Neural crest cell (in vitro differentiated cells): ENCODE data around the gene VEGFB. TPM values are rescaled to one million over a fixed set of nuclear protein-coding genes. Genes with fewer than 3 reads are reported as not detected.

Experiments used
- DNase-seq: peaks from one replicate; pipeline ENCODE4 v3.0.0; 2021; ENCODE audit warnings: low read depth, mixed read lengths, low spot score
- H3K27ac Mint-ChIP-seq: one replicate; pipeline ENCODE4 v1.8.0; 2021; ENCODE audit warnings: mild to moderate bottlenecking, mixed read lengths; ENCODE audit not compliant: unreplicated experiment
- H3K27me3 Mint-ChIP-seq: 2 replicates; pipeline ENCODE4 v1.8.0; 2021; ENCODE audit warnings: low read depth, mild to moderate bottlenecking, mixed read lengths
- H3K36me3 Mint-ChIP-seq: 2 replicates; pipeline ENCODE4 v1.8.0; 2021; ENCODE audit warnings: low read depth, mild to moderate bottlenecking, mixed read lengths
- H3K4me1 Mint-ChIP-seq: 2 replicates; pipeline ENCODE4 v1.8.0; 2021; ENCODE audit warnings: mixed read lengths
- H3K4me3 Mint-ChIP-seq: one replicate; pipeline ENCODE4 v1.8.0; 2021; ENCODE audit warnings: mild to moderate bottlenecking, mixed read lengths
- H3K9me3 Mint-ChIP-seq: 2 replicates; pipeline ENCODE4 v1.8.0; 2021; ENCODE audit warnings: mixed read lengths
- total RNA-seq: library from RNA; stranded (reverse); gene quantifications from 2 replicates; pipeline ENCODE4 v1.2.1, GENCODE V29; 2021
- TF ChIP-seq, protein P1 (sequence below): fragments of 200-600 bp; sonication (generic); conservative IDR thresholded peaks from 2 replicates; pipeline ENCODE4 v1.5.0; 2021; ENCODE audit warnings: antibody characterized with exemption, mild to moderate bottlenecking

The VEGFB gene
- total RNA-seq, 1 donor from 2014 or later, result 62.7 TPM

DNA sequence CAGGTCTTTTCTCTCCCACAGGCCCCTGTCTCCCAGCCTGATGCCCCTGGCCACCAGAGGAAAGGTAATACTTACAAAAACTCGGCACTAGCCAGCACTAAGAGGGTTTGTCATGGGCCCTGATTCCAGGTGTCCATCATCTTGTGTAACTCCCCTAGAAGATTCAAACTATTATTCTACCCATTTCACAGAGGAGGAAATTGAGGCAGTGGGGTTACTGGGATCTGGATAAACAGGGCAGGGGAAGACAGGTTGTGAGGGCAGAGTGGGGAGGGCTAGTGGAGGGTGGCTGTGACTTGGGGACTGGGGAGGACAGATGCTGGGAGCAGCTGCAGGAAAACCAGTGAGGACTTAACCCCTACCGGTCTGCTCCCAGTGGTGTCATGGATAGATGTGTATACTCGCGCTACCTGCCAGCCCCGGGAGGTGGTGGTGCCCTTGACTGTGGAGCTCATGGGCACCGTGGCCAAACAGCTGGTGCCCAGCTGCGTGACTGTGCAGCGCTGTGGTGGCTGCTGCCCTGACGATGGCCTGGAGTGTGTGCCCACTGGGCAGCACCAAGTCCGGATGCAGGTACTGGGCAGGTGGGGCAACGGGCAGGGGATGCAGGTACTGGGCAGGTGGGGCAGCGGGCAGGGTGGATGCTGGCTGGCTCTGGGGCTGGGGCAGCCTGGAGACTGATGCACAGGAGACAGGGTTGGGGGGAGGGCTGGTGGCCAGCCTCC, 1.2 kb downstream of the VEGFB start:
- H3K4me3 Mint-ChIP-seq, result peak overlapping the region; percentile 86
- TF ChIP-seq, protein P1, sequence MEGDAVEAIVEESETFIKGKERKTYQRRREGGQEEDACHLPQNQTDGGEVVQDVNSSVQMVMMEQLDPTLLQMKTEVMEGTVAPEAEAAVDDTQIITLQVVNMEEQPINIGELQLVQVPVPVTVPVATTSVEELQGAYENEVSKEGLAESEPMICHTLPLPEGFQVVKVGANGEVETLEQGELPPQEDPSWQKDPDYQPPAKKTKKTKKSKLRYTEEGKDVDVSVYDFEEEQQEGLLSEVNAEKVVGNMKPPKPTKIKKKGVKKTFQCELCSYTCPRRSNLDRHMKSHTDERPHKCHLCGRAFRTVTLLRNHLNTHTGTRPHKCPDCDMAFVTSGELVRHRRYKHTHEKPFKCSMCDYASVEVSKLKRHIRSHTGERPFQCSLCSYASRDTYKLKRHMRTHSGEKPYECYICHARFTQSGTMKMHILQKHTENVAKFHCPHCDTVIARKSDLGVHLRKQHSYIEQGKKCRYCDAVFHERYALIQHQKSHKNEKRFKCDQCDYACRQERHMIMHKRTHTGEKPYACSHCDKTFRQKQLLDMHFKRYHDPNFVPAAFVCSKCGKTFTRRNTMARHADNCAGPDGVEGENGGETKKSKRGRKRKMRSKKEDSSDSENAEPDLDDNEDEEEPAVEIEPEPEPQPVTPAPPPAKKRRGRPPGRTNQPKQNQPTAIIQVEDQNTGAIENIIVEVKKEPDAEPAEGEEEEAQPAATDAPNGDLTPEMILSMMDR, result no peak
- no peaks in the 10 kb centered on the region for H3K27me3 Mint-ChIP-seq
- H3K36me3 Mint-ChIP-seq, result peaks cover 3% of the 10 kb centered on the region
- no peak for DNase-seq
- no peaks in the 10 kb centered on the region for H3K9me3 Mint-ChIP-seq
- peaks cover 22% of the 10 kb centered on the region for H3K4me1 Mint-ChIP-seq
- no peak overlapping the region for H3K27ac Mint-ChIP-seq

DNA sequence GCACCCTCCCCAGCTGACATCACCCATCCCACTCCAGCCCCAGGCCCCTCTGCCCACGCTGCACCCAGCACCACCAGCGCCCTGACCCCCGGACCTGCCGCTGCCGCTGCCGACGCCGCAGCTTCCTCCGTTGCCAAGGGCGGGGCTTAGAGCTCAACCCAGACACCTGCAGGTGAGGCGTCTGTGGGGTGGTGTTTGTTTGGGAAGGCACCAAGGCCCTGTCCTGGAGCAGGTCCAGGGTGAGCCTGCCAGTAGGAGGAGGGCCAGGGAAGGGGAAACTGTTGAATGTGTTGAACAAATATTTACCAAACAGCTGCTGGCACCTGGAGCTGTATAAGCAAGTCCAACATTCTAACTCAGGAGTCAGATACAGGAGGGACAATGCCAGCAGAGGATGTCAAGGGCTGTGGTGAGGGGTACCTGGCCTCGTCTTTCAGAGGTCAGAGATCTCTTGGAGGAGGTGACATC, 3.1 kb downstream of the VEGFB start:
- peak overlapping the region; percentile 86 for H3K4me3 Mint-ChIP-seq
- TF ChIP-seq, protein P1, result no peak
- peaks cover 3% of the 10 kb centered on the region for H3K36me3 Mint-ChIP-seq
- peaks cover 2% of the 10 kb centered on the region for H3K27me3 Mint-ChIP-seq
- no peak overlapping the region for H3K27ac Mint-ChIP-seq
- no peaks in the 10 kb centered on the region for H3K9me3 Mint-ChIP-seq
- DNase-seq, result no peak
- peaks cover 20% of the 10 kb centered on the region for H3K4me1 Mint-ChIP-seq

- no peak for DNase-seq
- peak overlapping the region; percentile 86 for H3K4me3 Mint-ChIP-seq
- peaks cover 20% of the 10 kb centered on the region for H3K4me1 Mint-ChIP-seq
- TF ChIP-seq, protein P1, result no peak
- H3K27me3 Mint-ChIP-seq, result peaks cover 2% of the 10 kb centered on the region
- no peaks in the 10 kb centered on the region for H3K9me3 Mint-ChIP-seq
- H3K27ac Mint-ChIP-seq, result no peak overlapping the region
- peaks cover 3% of the 10 kb centered on the region for H3K36me3 Mint-ChIP-seq
Measured at GRCh38 chr11:64238076-64238475, 3.7 kb downstream of the VEGFB start.

- peaks cover 2% of the 10 kb centered on the region for H3K27me3 Mint-ChIP-seq
Measured at GRCh38 chr11:64238999-64239398, 4.6 kb downstream of the VEGFB start.

DNA sequence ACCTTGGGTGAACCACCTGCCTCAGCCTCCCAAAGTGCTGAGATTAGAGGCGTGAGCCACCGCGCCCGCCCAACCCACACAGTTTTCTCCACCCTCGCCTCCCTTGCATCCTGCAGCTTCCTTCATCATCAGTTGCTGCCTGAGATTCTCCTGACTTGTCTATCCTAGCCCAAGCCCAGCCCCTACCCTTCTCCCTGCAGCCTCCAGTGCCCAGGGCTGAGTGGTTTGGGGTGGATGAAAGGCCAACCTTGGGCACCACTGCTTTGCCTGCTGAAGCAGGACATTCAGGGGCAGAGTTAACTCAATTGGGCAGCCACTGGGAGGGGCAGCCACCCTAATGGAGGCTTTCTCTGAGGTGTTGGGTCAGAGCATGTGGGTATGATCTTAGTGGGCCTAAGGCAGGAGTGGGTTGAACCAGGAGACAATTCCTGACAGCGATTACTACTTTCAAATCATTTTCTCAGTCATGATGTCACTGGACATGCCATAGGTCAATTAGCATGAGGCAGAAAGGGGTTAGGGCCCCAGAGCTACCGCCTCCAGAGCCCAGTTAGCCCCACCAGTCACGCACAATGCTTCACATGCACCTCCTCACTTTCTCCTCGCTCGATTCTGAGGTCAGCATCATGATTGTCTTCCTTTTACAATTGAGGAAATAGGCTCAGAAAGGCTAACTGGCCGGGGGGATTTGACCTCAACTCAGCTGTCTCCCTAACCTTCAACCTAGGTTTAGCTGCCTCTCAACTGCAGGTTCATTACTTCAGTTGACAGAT, 5.5 kb downstream of the VEGFB start:
- DNase-seq, result no peak
- no peaks in the 10 kb centered on the region for H3K9me3 Mint-ChIP-seq
- H3K27me3 Mint-ChIP-seq, result peaks cover 2% of the 10 kb centered on the region
- peaks cover 3% of the 10 kb centered on the region for H3K36me3 Mint-ChIP-seq
- peak overlapping the region; percentile 81 for H3K27ac Mint-ChIP-seq
- H3K4me3 Mint-ChIP-seq, result peak overlapping the region; percentile 95
- peaks cover 26% of the 10 kb centered on the region for H3K4me1 Mint-ChIP-seq
- TF ChIP-seq, protein P1, result no peak

More at GRCh38 chr11:64238999-64239398, 4.6 kb downstream of the VEGFB start:
- peaks cover 3% of the 10 kb centered on the region for H3K36me3 Mint-ChIP-seq
- TF ChIP-seq, protein P1, result no peak
- peaks cover 26% of the 10 kb centered on the region for H3K4me1 Mint-ChIP-seq
- H3K9me3 Mint-ChIP-seq, result no peaks in the 10 kb centered on the region
- no peak overlapping the region for H3K27ac Mint-ChIP-seq
- no peak for DNase-seq
- H3K4me3 Mint-ChIP-seq, result peak overlapping the region; percentile 86
